Fibroblast of skin of scalp (primary cell): ENCODE results near the gene CPED1.
"Not testable (repeated sequence)": the region's sequence is repeated elsewhere in the genome, so short reads cannot be mapped to it uniquely, and the experiment has no call there.

Source experiments
- DNase-seq: peaks from one replicate; pipeline ENCODE4 v3.0.0-alpha.2; 2013

Gene CPED1

DNA sequence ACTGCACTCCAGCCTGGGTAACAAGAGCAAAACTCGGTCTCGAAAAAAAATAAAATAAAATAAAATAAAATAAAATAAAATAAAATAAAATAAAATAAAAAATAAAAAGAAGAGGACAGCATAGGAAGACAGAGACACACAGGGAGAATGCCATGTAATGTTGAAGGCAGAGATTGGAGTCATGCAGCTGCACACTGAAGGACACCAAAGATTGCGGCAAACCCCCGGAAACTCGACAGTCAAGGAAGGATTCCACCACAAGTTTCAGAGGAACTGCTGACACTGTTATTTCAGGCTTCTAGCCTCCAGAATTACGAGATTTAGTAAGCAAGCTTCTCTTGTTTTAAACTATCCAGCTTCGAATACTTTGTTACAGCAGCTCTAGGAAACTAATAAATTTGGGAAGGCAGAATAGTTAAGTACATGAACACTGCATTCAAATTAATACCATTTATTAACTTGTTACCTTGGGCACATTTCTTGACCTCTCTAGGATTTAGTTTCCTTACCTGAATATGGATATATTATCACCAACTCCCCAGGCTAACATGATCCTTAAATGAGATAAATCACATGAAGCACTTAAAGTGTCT lies 9.5 kb downstream of the CPED1 start:
- no peak for DNase-seq

DNA sequence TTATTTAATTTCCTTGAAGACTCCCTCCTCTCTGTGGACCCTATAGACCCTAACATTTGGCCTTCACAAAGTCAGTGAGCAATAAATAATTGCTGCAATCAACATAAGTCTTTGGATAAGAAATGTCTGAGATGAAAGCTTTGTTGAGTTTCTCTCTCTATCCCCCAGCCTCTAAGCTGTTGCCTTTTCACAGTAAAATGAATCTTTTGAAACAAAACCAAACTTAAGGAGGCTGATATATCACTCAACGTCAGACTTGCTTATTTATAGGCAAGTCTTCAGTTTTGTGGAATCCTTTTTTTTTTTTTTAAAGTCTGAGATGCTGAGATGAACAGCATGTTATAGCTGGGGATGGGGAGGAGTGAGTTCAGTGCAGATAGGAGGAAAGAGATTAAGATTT lies 10.0 kb downstream of the CPED1 start:
- DNase-seq = no peak

DNA sequence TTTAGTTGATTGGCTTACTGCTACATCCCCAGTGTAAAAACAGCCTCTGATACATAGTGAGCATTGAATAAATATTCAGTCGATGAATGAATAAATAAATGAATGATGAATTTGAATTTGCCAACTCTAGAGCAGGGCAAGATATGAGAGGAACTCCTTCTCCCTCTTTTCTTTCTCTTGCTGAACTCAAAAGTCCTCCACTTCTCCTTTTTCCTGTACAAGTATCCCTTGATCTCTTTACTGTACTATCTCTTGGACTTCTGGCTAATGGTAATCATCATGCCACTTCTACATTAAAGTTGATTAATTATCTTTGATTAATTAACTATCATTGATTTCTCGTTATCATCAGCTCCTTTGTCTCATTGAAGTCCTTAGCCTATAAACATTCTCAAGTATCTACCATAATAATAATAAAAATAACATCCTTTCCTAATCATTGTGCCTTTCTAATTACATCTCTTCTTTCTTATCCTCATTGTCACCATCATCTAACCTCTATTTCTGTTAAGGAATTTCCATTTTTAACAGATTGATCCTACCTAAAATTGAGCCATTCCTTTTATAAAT lies 10.6 kb downstream of the CPED1 start:
- no peak for DNase-seq

DNA sequence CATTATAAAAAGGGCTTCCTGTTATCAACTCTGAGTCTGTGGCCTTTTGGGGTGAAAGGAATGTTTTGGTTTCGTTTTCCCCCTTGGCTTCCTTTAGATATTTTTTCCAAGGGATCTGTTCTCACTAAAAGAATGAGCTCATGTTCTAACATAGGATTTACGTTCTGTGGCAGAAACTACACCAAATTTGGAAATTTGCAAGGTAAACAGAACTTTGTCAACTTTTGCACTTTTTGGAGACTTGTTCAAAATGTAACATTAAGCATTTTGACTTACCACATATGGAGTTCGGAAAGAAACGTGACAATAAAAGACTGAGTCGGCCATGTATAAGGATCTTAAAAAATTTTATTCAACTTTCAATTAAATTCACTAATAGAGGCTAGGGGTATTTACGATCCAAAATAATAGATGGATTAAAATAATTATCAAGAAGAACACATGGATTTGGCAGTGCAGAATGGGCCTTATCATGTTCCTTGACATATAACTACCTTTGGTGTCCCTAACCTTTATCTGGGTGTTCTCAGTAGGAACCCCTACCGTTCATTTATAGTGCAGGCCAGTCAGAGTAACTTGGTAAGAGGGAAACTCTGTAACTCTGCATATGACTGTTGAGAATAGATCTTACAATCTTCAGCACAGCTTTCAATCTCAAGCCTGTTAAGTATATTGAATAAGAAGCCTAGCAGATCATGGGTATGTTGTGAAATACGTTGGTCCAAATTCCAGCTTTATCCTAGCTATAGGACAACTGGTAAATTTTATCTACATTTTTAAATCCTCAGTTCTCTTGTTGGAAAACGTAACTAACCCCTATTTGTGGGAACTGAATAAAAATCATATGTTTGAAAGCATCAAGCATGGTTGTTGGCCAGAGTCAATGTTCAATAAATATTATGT lies 11.8 kb downstream of the CPED1 start:
- DNase-seq = peak; percentile 74

- DNase-seq = no peak
These were observed 12.9 kb downstream of the CPED1 start for GRCh38 chr7:121001234-121001906.

- DNase-seq = peak; percentile 42
These were observed 13.7 kb downstream of the CPED1 start for GRCh38 chr7:121002048-121002756.

DNA sequence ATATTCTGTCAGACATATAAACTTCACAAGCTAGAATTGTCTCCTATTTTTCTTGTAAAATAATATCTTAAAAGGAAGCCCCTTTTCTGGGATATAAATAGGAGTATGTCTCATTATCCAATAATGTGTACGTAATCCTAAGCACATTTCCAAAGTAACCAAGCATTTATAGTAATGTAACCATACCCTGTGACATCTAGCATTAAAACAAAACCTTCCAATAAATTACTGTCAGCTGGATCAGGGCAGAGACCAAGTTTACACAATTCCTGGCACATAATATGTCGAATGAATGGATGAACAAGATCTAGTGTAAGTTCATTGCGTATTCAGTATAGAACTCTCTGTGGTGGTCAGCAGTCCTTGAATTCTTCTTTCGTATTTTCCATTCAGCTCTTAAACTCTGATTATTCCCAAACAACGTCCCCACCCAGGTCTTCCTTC lies 14.3 kb downstream of the CPED1 start:
- peak; percentile 65 for DNase-seq

- DNase-seq = no peak
These were observed 15.6 kb downstream of the CPED1 start for GRCh38 chr7:121003986-121004685.

DNA sequence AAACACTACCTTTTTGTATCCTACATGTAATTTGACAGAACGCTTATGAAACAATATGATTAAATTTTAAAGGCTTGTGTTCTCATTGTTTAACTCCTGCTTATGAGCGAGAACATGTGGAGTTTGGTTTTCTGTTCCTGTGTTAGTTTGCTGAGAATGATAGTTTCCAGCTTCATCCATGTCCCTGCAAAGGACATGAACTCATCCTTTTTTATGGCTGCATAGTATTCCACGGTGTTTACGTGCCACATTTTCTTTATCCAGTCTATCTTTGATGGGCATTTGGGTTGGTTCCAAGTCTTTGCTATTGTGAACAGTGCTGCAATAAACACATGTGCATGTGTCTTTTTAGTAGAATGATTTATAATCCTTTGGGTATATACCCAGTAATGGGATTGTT lies 16.5 kb downstream of the CPED1 start:
- not testable (repeated sequence) for DNase-seq

DNA sequence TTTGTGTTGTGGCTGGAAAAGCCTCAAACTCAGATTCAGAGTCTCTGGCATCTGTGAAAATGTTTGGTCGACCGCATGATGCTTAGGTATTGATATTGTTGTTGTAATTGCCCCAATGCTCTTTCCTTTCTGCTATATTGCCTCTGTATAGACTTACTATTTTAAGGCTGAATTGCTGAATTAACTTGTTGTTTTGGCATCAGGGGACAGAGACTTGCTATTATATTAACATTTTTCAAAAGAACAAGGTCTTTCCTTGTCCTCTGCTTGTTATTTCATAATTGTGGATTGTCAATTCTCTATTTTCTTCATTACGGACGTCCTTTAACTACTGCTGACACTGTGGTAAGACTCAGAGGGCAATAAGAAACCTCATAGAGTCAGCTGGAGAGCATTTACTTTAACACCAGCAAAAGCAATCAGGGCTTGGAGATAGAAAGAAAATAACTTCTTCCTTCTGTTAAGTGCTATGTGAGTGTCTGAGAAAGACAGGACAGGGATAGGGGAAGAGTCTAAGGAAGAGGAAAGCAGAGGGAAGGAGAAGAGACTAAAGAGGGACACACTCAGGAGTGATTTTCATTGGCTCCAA lies 17.6 kb downstream of the CPED1 start:
- DNase-seq = no peak

DNA sequence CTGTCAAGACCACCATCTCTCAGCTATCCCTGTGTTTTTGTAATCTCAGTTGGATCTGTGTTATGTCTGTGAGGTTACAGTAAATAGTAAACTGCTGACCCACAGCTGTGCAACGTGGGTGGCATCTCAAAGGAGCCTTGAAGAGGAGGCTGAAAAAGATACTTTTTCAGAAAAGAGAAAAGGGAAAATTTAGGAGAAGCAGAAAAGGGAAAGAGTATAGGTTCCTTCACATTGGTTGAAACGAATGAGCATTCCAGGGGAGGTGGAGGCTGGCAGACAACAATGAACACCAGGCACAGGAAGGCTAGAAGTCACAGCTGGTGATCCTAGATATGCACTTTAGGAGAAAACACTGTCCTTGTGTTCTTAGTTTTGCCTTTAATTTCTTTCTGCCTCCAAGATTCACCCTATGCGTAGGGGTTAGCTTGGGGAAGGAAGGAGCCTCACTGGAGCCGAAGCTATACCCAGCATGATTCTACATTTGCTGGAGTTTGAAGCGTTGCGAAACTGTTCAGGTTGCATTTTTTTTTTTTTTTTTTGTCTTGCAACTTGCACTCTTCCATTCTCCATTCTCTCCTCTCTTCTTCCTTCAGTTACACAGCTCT lies 18.3 kb downstream of the CPED1 start:
- DNase-seq = no peak

DNA sequence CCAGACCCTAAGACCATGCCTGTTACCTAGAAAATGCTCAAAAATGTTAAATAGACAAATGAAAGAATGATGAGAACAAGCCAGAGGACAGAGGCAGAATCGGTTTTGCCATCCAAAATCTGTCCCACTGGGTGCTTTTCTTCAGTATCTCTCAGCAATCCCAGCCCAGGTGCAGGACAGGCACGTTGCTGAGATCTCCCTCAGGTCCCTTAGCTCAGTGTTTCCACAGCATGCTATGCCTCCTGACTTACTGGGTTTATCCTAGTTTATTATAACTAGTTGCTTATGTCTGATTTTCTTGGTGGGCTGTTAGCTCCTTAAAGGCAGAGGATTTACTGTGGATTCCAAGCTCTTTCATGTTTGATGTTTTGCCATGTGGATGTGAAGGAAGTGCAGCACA lies 20.3 kb downstream of the CPED1 start:
- no peak for DNase-seq

GRCh38 chr7:121011401-121011800 lies 22.9 kb downstream of the CPED1 start:
- DNase-seq = no peak

GRCh38 chr7:121012170-121012874 lies 23.8 kb downstream of the CPED1 start:
- no peak for DNase-seq

GRCh38 chr7:121012919-121013318 lies 24.4 kb downstream of the CPED1 start:
- DNase-seq = no peak

- DNase-seq = no peak
These were observed 27.0 kb downstream of the CPED1 start for GRCh38 chr7:121015560-121015959.

GRCh38 chr7:121016966-121017365 lies 28.5 kb downstream of the CPED1 start:
- peak; percentile 59 for DNase-seq

DNA sequence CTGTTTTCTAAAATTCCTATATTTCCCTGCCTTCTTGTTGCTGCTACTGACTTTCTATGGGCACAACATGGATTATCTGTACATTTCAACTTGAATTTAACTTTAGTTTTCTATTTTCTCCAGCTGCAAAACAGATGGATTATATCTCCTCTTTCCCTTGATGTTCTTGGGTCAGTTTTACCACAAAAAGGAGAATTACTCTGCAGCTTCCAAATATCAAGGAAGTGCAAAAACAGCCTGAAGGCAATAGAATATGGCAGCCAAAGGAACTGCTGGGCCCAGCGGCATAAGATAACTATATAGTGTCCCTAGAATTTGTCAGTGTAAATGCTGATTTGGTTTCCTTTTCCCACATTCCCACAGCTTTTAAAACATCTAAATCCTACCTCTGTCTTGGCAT lies 29.1 kb downstream of the CPED1 start:
- DNase-seq = no peak

GRCh38 chr7:121019018-121019417 lies 30.5 kb downstream of the CPED1 start:
- peak; percentile 71 for DNase-seq

DNA sequence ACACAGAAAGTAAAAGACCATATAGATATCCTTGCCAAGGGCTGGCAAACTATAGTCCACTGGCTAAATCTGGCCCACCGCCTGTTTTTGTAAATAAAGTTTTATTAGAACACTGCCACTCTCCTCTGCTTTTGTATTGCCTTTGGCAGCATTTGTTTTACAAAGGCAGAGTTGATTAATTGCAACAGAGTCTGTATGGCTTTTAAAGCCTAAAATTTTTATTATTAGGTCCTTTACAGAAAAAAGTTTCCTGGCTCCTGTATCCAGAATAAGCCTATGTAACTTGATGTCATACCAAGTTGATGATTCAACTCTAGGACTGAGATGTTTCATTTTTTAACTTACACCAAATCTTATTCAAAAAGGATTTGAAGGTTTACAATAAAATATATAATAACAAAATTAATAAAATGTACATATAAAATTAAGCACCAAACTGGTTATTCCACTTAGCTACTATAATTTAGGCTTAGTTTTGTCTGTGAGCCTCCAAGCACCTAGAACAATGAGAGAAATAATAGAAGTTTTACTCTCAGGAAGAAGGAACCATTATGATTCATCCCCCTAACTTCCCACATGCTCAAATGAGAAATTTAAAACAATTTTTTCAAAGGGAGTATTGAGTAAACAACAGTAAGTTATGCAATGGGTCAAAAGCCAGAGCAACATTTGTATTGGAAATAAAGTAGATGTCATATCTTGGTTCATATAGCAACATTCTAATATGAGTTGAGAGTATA lies 31.9 kb downstream of the CPED1 start:
- peak; percentile 60 for DNase-seq
